OCI-LY7 (cell line): Measurements from ENCODE around the gene FAM90A1. TPM values are rescaled to one million over a fixed set of nuclear protein-coding genes. Genes with fewer than 3 reads are reported as not detected.
A peak's percentile ranks its signal among the peaks of the same experiment; 100 is the strongest.
"Not testable (repeated sequence)": the region's sequence is repeated elsewhere in the genome, so short reads cannot be mapped to it uniquely, and the experiment has no call there.

Experiments
- BruUV-seq: library from RNA; stranded (reverse); fragments of 400-500 nt; replicated peaks from 2 replicates; lab custom pipeline; 2021; lab: Mats Ljungman, UMichigan
- CTCF ChIA-PET: fragments of 300-600 bp; sonication (Branson Sonifier 250); formaldehyde crosslinking; loops from one replicate; lab custom pipeline; 2022; ENCODE audit warnings: antibody characterized with exemption; ENCODE audit not compliant: unreplicated experiment; lab: Charles Lee
- POLR2A ChIA-PET: fragments of 300-600 bp; sonication (Branson Sonifier 250); formaldehyde crosslinking; loops from one replicate; lab custom pipeline; 2022; ENCODE audit warnings: antibody characterized with exemption; lab: Charles Lee
- DNase-seq: peaks from one replicate; pipeline ENCODE4 v3.0.0-alpha.2; 2015; ENCODE audit warnings: low spot score
- H2AFZ ChIP-seq: fragments of 200-600 bp; sonication (generic), shearing (Covaris generic); 2 replicates; pipeline ENCODE4 v1.6.1; 2014; ENCODE audit warnings: mild to moderate bottlenecking, antibody characterized with exemption, low read length, moderate library complexity
- H3K27ac ChIP-seq: fragments of 200-600 bp; sonication (generic); 2 replicates; pipeline ENCODE4 v1.5.1; 2014; ENCODE audit warnings: mixed run types, low read depth, mild to moderate bottlenecking, moderate library complexity, low read length, inconsistent platforms; ENCODE audit not compliant: poor library complexity, severe bottlenecking
- H3K36me3 ChIP-seq: fragments of 200-600 bp; sonication (generic); 2 replicates; pipeline ENCODE4 v1.6.1; 2014; ENCODE audit warnings: mild to moderate bottlenecking, antibody characterized with exemption, low read length, moderate library complexity, mixed read lengths; ENCODE audit not compliant: insufficient read depth
- H3K4me1 ChIP-seq: fragments of 200-600 bp; sonication (generic); 2 replicates; pipeline ENCODE4 v1.5.1; 2014; ENCODE audit warnings: mild to moderate bottlenecking, low read length; ENCODE audit not compliant: insufficient read depth, poor library complexity, severe bottlenecking
- H3K4me2 ChIP-seq: fragments of 200-600 bp; sonication (generic); 2 replicates; pipeline ENCODE4 v1.6.1; 2014; ENCODE audit warnings: mild to moderate bottlenecking, low read length
- H3K4me3 ChIP-seq: fragments of 200-600 bp; sonication (generic); 2 replicates; pipeline ENCODE4 v1.5.1; 2014; ENCODE audit warnings: mild to moderate bottlenecking, low read depth, low read length; ENCODE audit not compliant: poor library complexity, severe bottlenecking
- H3K79me2 ChIP-seq: fragments of 200-600 bp; sonication (generic); 2 replicates; pipeline ENCODE4 v1.6.1; 2016; ENCODE audit warnings: low read depth, mild to moderate bottlenecking, low read length, moderate library complexity, mixed read lengths; ENCODE audit not compliant: insufficient read depth
- H3K9me2 ChIP-seq: fragments of 200-600 bp; sonication (generic); 2 replicates; pipeline ENCODE4 v1.6.1; 2016; ENCODE audit warnings: mild to moderate bottlenecking, low read length, mixed read lengths; ENCODE audit not compliant: insufficient read depth
- H3K9me3 ChIP-seq: fragments of 200-600 bp; sonication (generic); 2 replicates; pipeline ENCODE4 v1.6.1; 2014; ENCODE audit warnings: mild to moderate bottlenecking, mixed run types, low read length, mixed read lengths
- H4K20me1 ChIP-seq: fragments of 200-600 bp; sonication (generic); 2 replicates; pipeline ENCODE4 v1.6.1; 2014; ENCODE audit warnings: mild to moderate bottlenecking, antibody characterized with exemption, low read length, moderate library complexity, mixed read lengths; ENCODE audit not compliant: insufficient read depth
- CTCF ChIP-seq: fragments of 200-600 bp; sonication (generic); conservative IDR thresholded peaks from 2 replicates; pipeline ENCODE4 v1.5.1; 2014; ENCODE audit warnings: mild to moderate bottlenecking, antibody characterized with exemption, low read length, moderate library complexity, mixed read lengths
- intact Hi-C: fragments of 100-400 bp; cut with micrococcal nuclease; formaldehyde crosslinking; loops from one replicate; pipeline ENCODE4 v1.10.0; 2022; ENCODE audit not compliant: unreplicated experiment
- total RNA-seq, 2 experiments: library from RNA; depleted of rRNA in 1 of 2; stranded (reverse); fragments of >200 nt in 1 of 2; shearing (Covaris generic) in 1 of 2; gene quantifications; 2 replicates each; pipeline ENCODE4 v1.2.3, GENCODE V29; 2014 to 2022

FAM90A1 gene
- total RNA-seq, 2 experiments from 2014 or later, result not detected

DNA sequence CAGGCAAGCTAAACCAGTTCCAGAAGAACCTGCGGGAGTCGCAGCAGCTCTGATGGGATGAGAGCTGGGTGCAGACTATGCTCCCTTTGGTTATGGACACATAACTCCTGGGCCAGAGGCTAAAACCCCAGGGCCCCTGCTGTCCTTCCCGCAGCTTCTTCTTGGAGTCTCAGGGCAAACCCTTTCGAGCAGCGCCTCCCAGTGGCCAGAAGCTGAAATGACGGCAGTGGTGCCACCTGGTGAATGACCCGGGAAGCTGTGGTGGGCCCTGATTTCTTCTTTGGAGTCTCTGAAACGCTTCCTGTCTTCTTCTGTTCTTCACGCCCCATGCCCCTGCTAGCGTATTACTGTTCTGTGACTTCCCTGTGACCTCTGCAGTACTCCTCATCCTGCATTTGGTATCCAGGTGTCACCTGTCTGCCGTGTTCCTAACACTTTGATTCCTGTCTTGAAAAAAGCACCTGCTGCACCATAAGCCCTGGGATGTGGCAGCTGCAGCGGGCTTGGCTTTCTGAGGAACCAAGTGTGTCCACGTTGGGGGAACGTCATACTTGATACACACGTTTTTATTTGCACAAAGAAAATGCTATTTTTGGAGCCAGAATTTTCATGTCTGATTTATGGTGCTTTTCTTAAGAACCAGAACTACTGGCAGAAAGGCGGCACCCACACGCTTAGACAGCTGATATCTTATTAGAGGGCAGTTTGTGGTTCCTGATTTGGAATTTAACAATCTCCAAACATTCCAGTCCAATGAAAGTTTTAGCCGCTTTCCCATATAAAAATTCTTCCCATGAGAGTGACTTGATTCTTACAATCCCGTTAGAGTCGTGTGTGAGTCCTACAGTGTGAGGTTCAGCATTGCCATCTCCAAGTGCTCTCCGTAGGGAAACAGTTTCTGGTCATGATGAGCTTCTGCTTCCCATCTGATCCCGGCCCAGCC is 4.5 kb upstream of the FAM90A1 start:
- H3K9me2 ChIP-seq, H3K4me2 ChIP-seq, H3K79me2 ChIP-seq, H3K9me3 ChIP-seq, H4K20me1 ChIP-seq, POLR2A ChIA-PET, H3K36me3 ChIP-seq, H3K4me1 ChIP-seq, H3K27ac ChIP-seq, BruUV-seq, H2AFZ ChIP-seq, H3K4me3 ChIP-seq, intact Hi-C loops: not testable (repeated sequence)
- CTCF ChIA-PET, result interaction anchor here (0.6 kb wide), 1 partner anchor 12 kb away, joined by 5 read pairs; no protein-coding TSS in a partner anchor
- TF ChIP-seq CTCF, result peak; percentile 81
- peak; percentile 63 for DNase-seq

DNA sequence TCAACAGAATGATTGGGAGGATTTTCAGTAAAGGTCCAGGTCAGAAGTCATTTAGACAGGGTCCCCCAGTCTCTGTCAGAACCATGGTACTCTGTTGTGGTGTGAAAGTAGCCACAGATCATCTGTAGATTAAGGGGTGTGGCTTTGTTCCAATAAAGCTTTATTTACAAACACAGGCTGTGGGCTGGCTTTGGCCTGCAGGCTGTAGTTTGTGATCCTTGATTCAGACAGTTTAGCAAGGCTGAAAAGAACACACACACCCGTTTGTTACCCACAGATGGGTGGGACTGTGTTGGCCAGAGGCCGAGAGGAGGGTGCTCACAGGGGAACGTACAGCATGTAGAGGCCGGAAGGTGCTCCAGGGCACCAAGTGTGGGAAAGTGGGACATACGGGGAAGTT is 3.6 kb upstream of the FAM90A1 start:
- POLR2A ChIA-PET, CTCF ChIA-PET: not testable (repeated sequence)

DNA sequence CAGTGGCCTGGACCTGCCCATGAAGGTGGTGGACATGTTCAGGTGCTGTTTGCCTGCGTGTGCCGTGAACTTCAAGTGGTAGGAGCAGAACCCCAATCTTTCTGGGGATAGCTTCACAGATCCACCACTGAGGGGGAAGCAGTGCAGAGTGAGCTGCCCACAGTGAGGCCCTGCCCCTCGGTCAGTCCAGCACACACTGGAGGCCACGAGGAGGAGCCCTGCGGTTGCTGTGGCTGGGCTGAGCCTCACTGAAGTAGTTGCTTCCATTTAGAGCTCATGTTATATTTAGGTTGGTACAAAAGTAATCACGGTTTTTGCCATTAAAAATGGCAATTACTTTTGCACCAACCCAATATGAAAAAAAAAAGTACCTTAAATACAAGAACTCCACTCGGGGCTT is 2.1 kb upstream of the FAM90A1 start:
- CTCF ChIA-PET, H3K9me2 ChIP-seq, H4K20me1 ChIP-seq, H3K36me3 ChIP-seq, H3K4me1 ChIP-seq, intact Hi-C loops, H3K4me2 ChIP-seq, H3K4me3 ChIP-seq, H3K9me3 ChIP-seq, H3K27ac ChIP-seq, BruUV-seq, H3K79me2 ChIP-seq, H2AFZ ChIP-seq, DNase-seq: not testable (repeated sequence)
- POLR2A ChIA-PET, result interaction anchor here (0.7 kb wide), 1 partner anchor 1037 kb away, joined by 3 read pairs; no protein-coding TSS in a partner anchor

More for the DNA sequence above, 3.6 kb upstream of the FAM90A1 start:
- H3K27ac ChIP-seq, H3K79me2 ChIP-seq, DNase-seq, H3K9me2 ChIP-seq, H2AFZ ChIP-seq, BruUV-seq, H3K9me3 ChIP-seq, intact Hi-C loops, H3K36me3 ChIP-seq, H4K20me1 ChIP-seq, H3K4me3 ChIP-seq, H3K4me2 ChIP-seq, H3K4me1 ChIP-seq: not testable (repeated sequence)

DNA sequence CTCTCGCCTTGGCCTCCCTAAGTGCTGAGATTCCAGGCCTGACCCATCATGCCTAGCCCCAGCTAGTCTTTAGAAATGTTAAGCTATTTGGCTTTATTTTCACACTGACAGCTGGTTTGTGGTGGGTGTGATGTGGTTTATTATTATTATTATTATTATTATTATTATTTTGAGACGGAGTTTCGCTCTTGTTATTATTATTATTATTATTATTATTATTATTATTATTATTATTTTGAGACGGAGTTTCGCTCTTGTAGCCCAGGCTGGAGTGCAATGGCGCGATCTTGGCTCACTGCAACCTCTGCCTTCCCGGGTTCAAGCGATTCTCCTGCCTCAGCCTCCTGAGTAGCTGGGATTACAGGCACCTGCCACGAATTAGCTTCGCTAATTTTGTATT is 1.2 kb upstream of the FAM90A1 start:
- H3K4me3 ChIP-seq, H2AFZ ChIP-seq, H3K9me3 ChIP-seq, H4K20me1 ChIP-seq, intact Hi-C loops, H3K79me2 ChIP-seq, CTCF ChIA-PET, H3K27ac ChIP-seq, H3K4me2 ChIP-seq, H3K9me2 ChIP-seq, DNase-seq, BruUV-seq, H3K36me3 ChIP-seq, POLR2A ChIA-PET, H3K4me1 ChIP-seq: not testable (repeated sequence)

GRCh38 chr12:8227732-8228077 is 287 bp upstream of the FAM90A1 start:
- H3K9me2 ChIP-seq, H3K4me3 ChIP-seq, H3K27ac ChIP-seq, H3K4me1 ChIP-seq, H2AFZ ChIP-seq, BruUV-seq, H3K36me3 ChIP-seq, DNase-seq, H3K79me2 ChIP-seq, POLR2A ChIA-PET, CTCF ChIA-PET, H3K4me2 ChIP-seq, H4K20me1 ChIP-seq, intact Hi-C loops, H3K9me3 ChIP-seq: not testable (repeated sequence)
